Activated CD8-positive, alpha-beta T cell treated with anti-CD3 and anti-CD28 coated beads for 36 hours (primary cell): ENCODE measurements around the gene BNIP2. TPM values are rescaled to one million over a fixed set of nuclear protein-coding genes. Genes with fewer than 3 reads are reported as not detected.

Experiments
- ATAC-seq: fragments of 200-7000 bp; cut with Tn5 transposase; one replicate; pipeline ENCODE4 v1.10.0; 2021; ENCODE audit warnings: mild to moderate bottlenecking, moderate library complexity
- CTCF ChIA-PET: fragments of 350-600 bp; sonication (Branson Sonifier 250); formaldehyde crosslinking; loops from one replicate; lab custom pipeline; 2021; ENCODE audit warnings: antibody characterized with exemption; lab: Charles Lee
- POLR2A ChIA-PET: fragments of 350-600 bp; sonication (Branson Sonifier 250); formaldehyde crosslinking; loops from one replicate; lab custom pipeline; 2021; ENCODE audit warnings: antibody characterized with exemption; lab: Charles Lee
- DNase-seq: peaks from one replicate; pipeline ENCODE4 v3.0.0-alpha.2; 2020
- H3K27ac Mint-ChIP-seq: one replicate; pipeline ENCODE4 v1.8.0; 2021; ENCODE audit warnings: mild to moderate bottlenecking, mixed read lengths
- H3K27me3 Mint-ChIP-seq: one replicate; pipeline ENCODE4 v1.8.0; 2021; ENCODE audit warnings: mixed read lengths
- H3K36me3 Mint-ChIP-seq: one replicate; pipeline ENCODE4 v1.8.0; 2021; ENCODE audit warnings: low read depth, mixed read lengths
- H3K4me1 Mint-ChIP-seq: one replicate; pipeline ENCODE4 v1.8.0; 2021; ENCODE audit warnings: low read depth, mixed read lengths
- H3K4me3 Mint-ChIP-seq: one replicate; pipeline ENCODE4 v1.8.0; 2021; ENCODE audit warnings: mild to moderate bottlenecking, moderate library complexity, mixed read lengths
- H3K9me3 Mint-ChIP-seq: one replicate; pipeline ENCODE4 v1.8.0; 2021; ENCODE audit warnings: mixed read lengths
- intact Hi-C: fragments of 100-400 bp; cut with micrococcal nuclease; formaldehyde crosslinking; loops from one replicate; pipeline ENCODE4 v1.10.0; 2022
- total RNA-seq, 2 experiments: library from RNA; stranded (reverse); gene quantifications; one replicate each; pipeline ENCODE4 v1.2.3, GENCODE V29; 2021
- TF ChIP-seq, protein P1 (sequence below): fragments of 200-600 bp; IDR thresholded peaks from one replicate; pipeline ENCODE4 v1.8.0; 2022; ENCODE audit warnings: antibody characterized with exemption, mild to moderate bottlenecking

BNIP2 gene, protein sequence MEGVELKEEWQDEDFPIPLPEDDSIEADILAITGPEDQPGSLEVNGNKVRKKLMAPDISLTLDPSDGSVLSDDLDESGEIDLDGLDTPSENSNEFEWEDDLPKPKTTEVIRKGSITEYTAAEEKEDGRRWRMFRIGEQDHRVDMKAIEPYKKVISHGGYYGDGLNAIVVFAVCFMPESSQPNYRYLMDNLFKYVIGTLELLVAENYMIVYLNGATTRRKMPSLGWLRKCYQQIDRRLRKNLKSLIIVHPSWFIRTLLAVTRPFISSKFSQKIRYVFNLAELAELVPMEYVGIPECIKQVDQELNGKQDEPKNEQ
- total RNA-seq: 10 to 100 TPM; 52.2 to 53.2 TPM

DNA sequence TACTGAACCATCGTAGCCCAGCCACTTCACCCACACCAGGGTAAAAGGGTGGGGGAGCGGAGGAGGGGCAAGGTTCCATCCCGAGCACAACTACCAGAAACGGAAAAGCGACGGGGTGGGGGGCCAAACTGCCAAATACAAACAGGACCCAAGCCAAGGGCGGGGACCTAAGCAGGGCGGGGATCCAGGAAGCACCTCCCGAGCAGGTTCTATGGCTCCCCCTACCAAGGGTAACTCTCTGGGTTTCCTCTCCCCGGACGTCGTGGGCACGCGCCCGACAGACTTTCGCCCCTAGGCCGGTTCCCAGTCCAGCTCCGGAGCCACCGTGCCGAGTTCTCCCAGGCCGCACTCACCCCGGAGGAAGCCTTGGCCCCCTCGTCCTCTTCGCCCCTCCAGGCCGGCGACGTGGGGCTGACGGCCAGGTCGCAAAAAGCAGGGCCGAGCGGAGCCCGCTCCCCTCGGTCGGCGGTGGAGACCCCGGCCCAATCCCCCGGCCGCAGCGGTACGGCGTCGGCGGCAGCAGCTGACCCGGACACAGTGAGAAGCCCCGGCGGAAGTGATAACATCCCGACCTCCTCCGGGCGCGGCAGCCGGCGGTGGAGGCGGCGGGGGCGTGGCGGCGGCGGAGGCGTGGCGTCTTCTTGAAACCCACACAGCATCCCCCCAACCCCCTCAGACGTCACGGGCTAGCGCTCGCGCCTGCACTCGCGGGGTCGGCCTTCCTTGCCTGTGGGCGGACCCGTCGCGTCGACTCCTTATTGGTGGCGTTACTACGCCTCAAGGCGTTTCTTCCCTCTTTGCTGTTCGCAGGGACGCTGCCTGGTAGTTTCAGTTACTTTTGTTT lies at the start of gene BNIP2:
TSS of gene BNIP2 (minus strand) at position 539 of the 844 bp plus-strand sequence. CDS start 6,863 bp downstream, outside the sequence.
- Mint-ChIP-seq H3K27me3 (no peaks in the 10 kb centered on the region), H3K9me3 (no peaks in the 10 kb centered on the region), H3K4me3 (peak within 1 kb of the TSS; percentile 85), H3K27ac (peak within 1 kb of the TSS; percentile 96), H3K4me1 (peaks cover 44% of the 10 kb centered on the region), H3K36me3 (peaks cover 20% of the 10 kb centered on the region)
- intact Hi-C loops: no loop called here
- ChIA-PET CTCF (interaction anchor here (1.1 to 3.8 kb wide), 3 partner anchors 18 to 638 kb away, joined by 3 to 27 read pairs (median 12); no protein-coding TSS in a partner anchor), POLR2A (interaction anchor here (0.8 to 0.9 kb wide), 2 partner anchors 9 to 861 kb away, joined by 3 read pairs; no protein-coding TSS in a partner anchor)
- DNase-seq (peak; percentile 99), ATAC-seq (peak; percentile 90)
- TF ChIP-seq, protein P1, sequence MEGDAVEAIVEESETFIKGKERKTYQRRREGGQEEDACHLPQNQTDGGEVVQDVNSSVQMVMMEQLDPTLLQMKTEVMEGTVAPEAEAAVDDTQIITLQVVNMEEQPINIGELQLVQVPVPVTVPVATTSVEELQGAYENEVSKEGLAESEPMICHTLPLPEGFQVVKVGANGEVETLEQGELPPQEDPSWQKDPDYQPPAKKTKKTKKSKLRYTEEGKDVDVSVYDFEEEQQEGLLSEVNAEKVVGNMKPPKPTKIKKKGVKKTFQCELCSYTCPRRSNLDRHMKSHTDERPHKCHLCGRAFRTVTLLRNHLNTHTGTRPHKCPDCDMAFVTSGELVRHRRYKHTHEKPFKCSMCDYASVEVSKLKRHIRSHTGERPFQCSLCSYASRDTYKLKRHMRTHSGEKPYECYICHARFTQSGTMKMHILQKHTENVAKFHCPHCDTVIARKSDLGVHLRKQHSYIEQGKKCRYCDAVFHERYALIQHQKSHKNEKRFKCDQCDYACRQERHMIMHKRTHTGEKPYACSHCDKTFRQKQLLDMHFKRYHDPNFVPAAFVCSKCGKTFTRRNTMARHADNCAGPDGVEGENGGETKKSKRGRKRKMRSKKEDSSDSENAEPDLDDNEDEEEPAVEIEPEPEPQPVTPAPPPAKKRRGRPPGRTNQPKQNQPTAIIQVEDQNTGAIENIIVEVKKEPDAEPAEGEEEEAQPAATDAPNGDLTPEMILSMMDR: no peak

DNA sequence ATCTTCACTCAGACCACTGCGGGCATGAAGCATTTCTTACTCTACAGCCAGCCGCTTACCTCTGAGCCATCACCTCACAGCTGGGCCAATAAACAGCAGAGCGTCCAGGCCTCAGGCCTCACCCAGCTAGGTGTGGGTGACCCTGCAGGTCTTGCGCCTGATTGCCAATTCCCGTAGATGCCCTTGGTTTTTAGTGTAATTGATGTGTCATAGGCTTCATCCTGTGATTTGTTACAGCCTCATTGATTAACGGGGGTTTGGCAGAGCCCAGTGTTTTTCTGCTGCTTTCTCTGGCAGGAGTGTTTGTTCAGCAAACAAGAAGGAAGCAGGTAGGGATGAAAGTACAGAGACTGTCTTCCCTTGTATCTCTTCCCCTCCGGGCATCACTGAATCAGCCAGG lies 49.6 kb upstream of the BNIP2 start:
- ChIA-PET POLR2A (no interaction called here), CTCF (interaction anchor here (1.4 kb wide), 1 partner anchor 13 kb away, joined by 4 read pairs; no protein-coding TSS in a partner anchor)
- DNase-seq (no peak), ATAC-seq (no peak)
- intact Hi-C loops: no loop called here
- Mint-ChIP-seq H3K27me3 (no peaks in the 10 kb centered on the region), H3K9me3 (peaks cover 4% of the 10 kb centered on the region), H3K4me1 (no peaks in the 10 kb centered on the region), H3K27ac (no peak overlapping the region), H3K4me3 (no peak overlapping the region), H3K36me3 (peaks cover under 1% of the 10 kb centered on the region)
- TF ChIP-seq, protein P1: no peak

DNA sequence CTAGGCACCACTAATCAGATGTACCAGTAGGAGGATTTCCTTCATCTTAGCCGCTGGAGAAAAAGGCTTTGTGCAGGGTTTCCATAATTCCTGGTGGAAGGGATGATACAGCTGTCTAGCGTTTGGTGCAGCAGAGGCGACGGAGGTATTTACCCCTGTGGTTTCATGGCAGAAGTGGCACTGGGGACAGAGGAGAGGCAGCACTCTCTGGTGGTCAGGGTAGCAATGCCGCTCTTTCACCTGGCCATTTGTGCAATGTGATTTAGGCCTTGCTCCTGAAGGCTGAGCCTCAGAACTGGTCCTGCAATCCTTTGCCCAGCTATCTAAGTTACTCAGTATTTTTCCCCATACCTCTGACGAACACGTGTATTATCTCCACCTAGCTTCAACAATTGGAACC lies 47.1 kb upstream of the BNIP2 start:
- Mint-ChIP-seq H3K4me3 (no peak overlapping the region), H3K27me3 (no peaks in the 10 kb centered on the region), H3K4me1 (no peaks in the 10 kb centered on the region), H3K9me3 (no peaks in the 10 kb centered on the region), H3K27ac (no peak overlapping the region), H3K36me3 (no peaks in the 10 kb centered on the region)
- CTCF ChIA-PET: interaction anchor here (0.9 to 2.0 kb wide), 4 partner anchors 11 to 591 kb away, joined by 3 to 8 read pairs (median 4); no protein-coding TSS in a partner anchor
- intact Hi-C loops: no loop called here
- ATAC-seq (no peak), DNase-seq (no peak)
- POLR2A ChIA-PET: interaction anchor here (0.6 kb wide), 1 partner anchor 520 kb away, joined by 3 read pairs; no protein-coding TSS in a partner anchor
- TF ChIP-seq, protein P1: no peak

DNA sequence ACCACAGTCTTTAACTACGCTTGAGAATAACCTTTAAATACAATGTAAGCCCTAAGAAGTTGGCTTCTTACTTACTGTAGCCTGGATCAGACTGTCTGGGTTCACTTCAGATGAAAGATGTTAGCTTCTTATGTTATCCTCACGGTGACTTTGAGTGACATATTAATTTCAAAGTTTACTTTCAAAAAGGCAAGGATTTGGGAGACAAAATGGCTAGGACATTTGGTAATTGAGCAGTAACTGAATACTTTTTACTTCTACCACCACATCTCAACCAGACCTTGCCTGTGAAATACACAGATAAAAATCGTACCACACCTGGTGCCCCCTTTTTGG lies 36.0 kb upstream of the BNIP2 start:
- ATAC-seq: no peak
- Mint-ChIP-seq H3K27ac (no peak overlapping the region), H3K27me3 (peaks cover 2% of the 10 kb centered on the region), H3K4me1 (peaks cover 3% of the 10 kb centered on the region), H3K4me3 (no peak overlapping the region), H3K9me3 (no peaks in the 10 kb centered on the region), H3K36me3 (no peaks in the 10 kb centered on the region)
- ChIA-PET CTCF (interaction anchor here (0.5 to 4.0 kb wide), 41 partner anchors 8 to 631 kb away, joined by 3 to 47 read pairs (median 3); no protein-coding TSS in a partner anchor), POLR2A (no interaction called here)
- intact Hi-C loops: loop anchor here (10.0 kb wide), 1 partner anchor 180 kb away; no protein-coding TSS in a partner anchor
- no peak for DNase-seq
- TF ChIP-seq, protein P1: peak; percentile 15
